SK-N-SH (cell line): ENCODE results near the gene TFR2. TPM values are rescaled to one million over a fixed set of nuclear protein-coding genes. Genes with fewer than 3 reads are reported as not detected.

ENCODE experiments used
- CTCF ChIA-PET: fragments of 300-600, 350-600 bp; formaldehyde crosslinking; extraction: SDS; loops from one replicate; lab custom pipeline; 2021; lab: Yijun Ruan, JAX
- POLR2A ChIA-PET: fragments of 350-600 bp; sonication (Branson Sonifier 250); formaldehyde crosslinking; extraction: SDS; loops from one replicate; lab custom pipeline; 2020; ENCODE audit warnings: antibody characterized with exemption, inconsistent platforms; lab: Yijun Ruan, JAX
- DNase-seq: peaks from one replicate; pipeline ENCODE4 v3.0.0; 2012
- H2AFZ ChIP-seq: fragments of 200-600 bp; sonication (generic); 2 replicates; pipeline ENCODE4 v1.8.1; 2016; ENCODE audit warnings: antibody characterized with exemption, mild to moderate bottlenecking, low read depth
- H3F3A ChIP-seq: fragments of 200-600 bp; sonication (generic); replicated peaks from 2 replicates; pipeline ENCODE3; 2016; ENCODE audit warnings: antibody characterized with exemption, mild to moderate bottlenecking; ENCODE audit not compliant: insufficient read depth
- H3K27ac ChIP-seq, 2 experiments: fragments of 200-500 bp in 1 of 2; fragments of 200-600 bp in 1 of 2; sonication (Bioruptor generic) in 1 of 2; sonication (generic), shearing (Covaris generic) in 1 of 2; 2 replicates each; pipeline versions ENCODE4 v1.5.1 to v1.6.1; 2014 to 2016; ENCODE audit warnings: low read depth in 2 of 2, inconsistent platforms in 1 of 2, low read length in 1 of 2, mild to moderate bottlenecking in 1 of 2, mixed read lengths in 1 of 2
- H3K27me3 ChIP-seq: fragments of 200-600 bp; sonication (generic), shearing (Covaris generic); 2 replicates; pipeline ENCODE4 v1.6.1; 2016; ENCODE audit warnings: mixed run types; ENCODE audit not compliant: insufficient read depth
- H3K36me3 ChIP-seq, 2 experiments: fragments of 200-500 bp in 1 of 2; fragments of 200-600 bp in 1 of 2; sonication (Bioruptor generic) in 1 of 2; sonication (generic) in 1 of 2; replicated peaks in 1 of 2; 2 replicates each; pipeline versions ENCODE3 to v1.5.1; 2014 to 2016; ENCODE audit warnings: low read length in 1 of 2, mild to moderate bottlenecking in 1 of 2; ENCODE audit not compliant: insufficient read depth in 2 of 2, control insufficient read depth in 1 of 2
- H3K4me1 ChIP-seq, 2 experiments: fragments of 200-500 bp in 1 of 2; fragments of 200-600 bp in 1 of 2; sonication (Bioruptor generic) in 1 of 2; sonication (generic), shearing (Covaris generic) in 1 of 2; 2 replicates each; pipeline versions ENCODE4 v1.5.1 to v1.6.1; 2014 to 2016; ENCODE audit warnings: low read depth in 1 of 2, low read length in 1 of 2, mixed run types in 1 of 2; ENCODE audit not compliant: insufficient read depth in 2 of 2, control insufficient read depth in 1 of 2
- H3K4me2 ChIP-seq: fragments of 200-600 bp; sonication (generic), shearing (Covaris generic); 2 replicates; pipeline ENCODE4 v1.6.1; 2017; ENCODE audit warnings: mixed run types
- H3K4me3 ChIP-seq, 2 experiments: fragments of 200-500 bp in 1 of 2; fragments of 200-600 bp in 1 of 2; sonication (Bioruptor generic) in 1 of 2; sonication (generic), shearing (Covaris generic) in 1 of 2; 2 replicates each; pipeline versions ENCODE4 v1.5.1 to v1.8.1; 2014 to 2016; ENCODE audit warnings: low read depth in 2 of 2, inconsistent platforms in 1 of 2, low read length in 1 of 2, mild to moderate bottlenecking in 1 of 2, mixed read lengths in 1 of 2, moderate library complexity in 1 of 2
- H3K79me2 ChIP-seq: fragments of 200-600 bp; sonication (generic); 2 replicates; pipeline ENCODE4 v1.8.1; 2017; ENCODE audit warnings: mild to moderate bottlenecking; ENCODE audit not compliant: insufficient read depth
- H3K9ac ChIP-seq: fragments of 200-600 bp; sonication (generic); 2 replicates; pipeline ENCODE4 v1.6.1; 2017; ENCODE audit warnings: mixed run types
- H3K9me2 ChIP-seq: fragments of 200-600 bp; sonication (generic); 2 replicates; pipeline ENCODE4 v1.6.1; 2017; ENCODE audit warnings: mixed run types
- H3K9me3 ChIP-seq: fragments of 200-600 bp; sonication (generic); 2 replicates; pipeline ENCODE4 v1.6.1; 2017; ENCODE audit warnings: mixed run types, mild to moderate bottlenecking, moderate library complexity
- H4K20me1 ChIP-seq: fragments of 200-600 bp; sonication (generic); 2 replicates; pipeline ENCODE4 v1.6.1; 2017; ENCODE audit warnings: mild to moderate bottlenecking, mixed run types; ENCODE audit not compliant: insufficient read depth
- CTCF ChIP-seq: fragments of 200-600 bp; sonication (generic); IDR thresholded peaks from 2 replicates; pipeline ENCODE4 v1.6.1; 2017; ENCODE audit warnings: antibody characterized with exemption, mild to moderate bottlenecking, moderate library complexity
- EP300 ChIP-seq, 2 experiments: IDR thresholded peaks; 2 replicates each; pipeline versions ENCODE4 v1.4.0 to v1.6.1; 2012; ENCODE audit warnings: borderline replicate concordance in 1 of 2, low read depth in 1 of 2, low read length in 1 of 2
- EZH2phosphoT487 ChIP-seq: fragments of 200-600 bp; sonication (generic); IDR thresholded peaks from 2 replicates; pipeline ENCODE4 v1.6.1; 2017; ENCODE audit warnings: low read depth, mixed run types, mild to moderate bottlenecking, antibody characterized with exemption, moderate library complexity, borderline replicate concordance
- MAX ChIP-seq: IDR thresholded peaks from 2 replicates; pipeline ENCODE4 v1.4.0; 2012; ENCODE audit warnings: low read depth
- MXI1 ChIP-seq: IDR thresholded peaks from 2 replicates; pipeline ENCODE4 v1.6.1; 2012; ENCODE audit warnings: mild to moderate bottlenecking, low read depth, low read length, improper control_type of control experiment
- NRF1 ChIP-seq: IDR thresholded peaks from 2 replicates; pipeline ENCODE4 v1.6.1; 2012; ENCODE audit warnings: low read depth, mild to moderate bottlenecking, low read length
- PBX3 ChIP-seq: IDR thresholded peaks from 2 replicates; pipeline ENCODE4; 2012
- POLR2AphosphoS5 ChIP-seq: IDR thresholded peaks from 2 replicates; pipeline ENCODE4 v1.6.1; 2012; ENCODE audit warnings: low read depth, low read length
- SMC3 ChIP-seq: IDR thresholded peaks from 2 replicates; pipeline ENCODE4 v1.6.1; 2012; ENCODE audit warnings: low read depth, low read length, improper control_type of control experiment
- TAF1 ChIP-seq: IDR thresholded peaks from 2 replicates; pipeline ENCODE4 v1.6.1; 2012; ENCODE audit warnings: low read depth, mild to moderate bottlenecking, low read length, moderate library complexity, borderline replicate concordance
- USF1 ChIP-seq: IDR thresholded peaks from 2 replicates; pipeline ENCODE4 v1.4.0; 2012; ENCODE audit warnings: low read depth, borderline replicate concordance
- USF2 ChIP-seq: fragments of 150-350 bp; IDR thresholded peaks from 2 replicates; pipeline ENCODE4 v1.6.1; 2017; ENCODE audit warnings: antibody characterized with exemption, low read length, low read depth, borderline replicate concordance
- WGBS: methylation state at CpG from one replicate; pipeline ENCODE4 v1.1.6; 2017; ENCODE audit warnings: low lambda C conversion rate; 5-methylcytosine and 5-hydroxymethylcytosine counted together
- polyA plus RNA-seq, 3 experiments: library from polyadenylated mRNA; depleted of rRNA; stranded (reverse); fragments of >200 nt; gene quantifications; 2 replicates each; pipeline ENCODE4 v1.2.3, GENCODE V29; 2012
- TF ChIP-seq, protein P1 (sequence below): fragments of 150-350 bp; IDR thresholded peaks from 2 replicates; pipeline ENCODE4 v1.6.1; 2016; ENCODE audit warnings: mild to moderate bottlenecking, low read depth, low read length

The TFR2 gene
- polyA plus RNA-seq, 1 of the 3 experiments (the other 2 are of a cell fraction), result 0.30 TPM

- no peak for TF ChIP-seq NRF1
- no peak for TF ChIP-seq SMC3
- TF ChIP-seq, protein P1, sequence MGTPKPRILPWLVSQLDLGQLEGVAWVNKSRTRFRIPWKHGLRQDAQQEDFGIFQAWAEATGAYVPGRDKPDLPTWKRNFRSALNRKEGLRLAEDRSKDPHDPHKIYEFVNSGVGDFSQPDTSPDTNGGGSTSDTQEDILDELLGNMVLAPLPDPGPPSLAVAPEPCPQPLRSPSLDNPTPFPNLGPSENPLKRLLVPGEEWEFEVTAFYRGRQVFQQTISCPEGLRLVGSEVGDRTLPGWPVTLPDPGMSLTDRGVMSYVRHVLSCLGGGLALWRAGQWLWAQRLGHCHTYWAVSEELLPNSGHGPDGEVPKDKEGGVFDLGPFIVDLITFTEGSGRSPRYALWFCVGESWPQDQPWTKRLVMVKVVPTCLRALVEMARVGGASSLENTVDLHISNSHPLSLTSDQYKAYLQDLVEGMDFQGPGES, result no peak
- no peak for TF ChIP-seq POLR2AphosphoS5
- TF ChIP-seq PBX3, result no peak
- TF ChIP-seq EZH2phosphoT487, result no peak
- TF ChIP-seq TAF1, result no peak
- no peak for TF ChIP-seq EP300 (IDR thresholded peaks at IDR 0.05; ENCODE audit: borderline replicate concordance in 1 of 2, low read depth in 1 of 2, low read length in 1 of 2)
Measured at GRCh38 chr7:100578246-100579183, 62.8 kb downstream of the TFR2 start (continued).

GRCh38 chr7:100577507-100577906 is 63.8 kb downstream of the TFR2 start:
- no peak overlapping the region for H3K4me2 ChIP-seq
- no peaks in the 10 kb centered on the region for H3K9me3 ChIP-seq
- ChIA-PET POLR2A (interaction anchor here (0.8 kb wide), 1 partner anchor 9 kb away, joined by 4 read pairs; the partner anchor contains the start of gene FBXO24), CTCF (interaction anchor here (0.7 to 4.3 kb wide), 7 partner anchors 9 to 148 kb away, joined by 3 to 30 read pairs (median 4); no protein-coding TSS in a partner anchor)
- peaks cover 4% of the 10 kb centered on the region; the same call in 1 of the 2 replicates for H3K79me2 ChIP-seq
- H3F3A ChIP-seq, result no peaks in the 10 kb centered on the region
- no peaks in the 10 kb centered on the region for H3K4me1 ChIP-seq
- no peaks in the 10 kb centered on the region for H3K27me3 ChIP-seq
- no peak overlapping the region for H3K27ac ChIP-seq
- 0 out of 2 replicates have a peak, but pooled peaks cover 7% of the 10 kb centered on the region for H4K20me1 ChIP-seq
- no peak overlapping the region for H3K9ac ChIP-seq
- H2AFZ ChIP-seq, result no peak overlapping the region
- TF ChIP-seq EZH2phosphoT487, result no peak
- peaks cover 27 to 60% of the 10 kb centered on the region in 2 experiments for H3K36me3 ChIP-seq
- WGBS, result 93% methylated on average over 14 of the region's 14 CpGs
- H3K9me2 ChIP-seq, result no peaks in the 10 kb centered on the region
- peak; percentile 11 for DNase-seq
- H3K4me3 ChIP-seq, result no peak overlapping the region

DNA sequence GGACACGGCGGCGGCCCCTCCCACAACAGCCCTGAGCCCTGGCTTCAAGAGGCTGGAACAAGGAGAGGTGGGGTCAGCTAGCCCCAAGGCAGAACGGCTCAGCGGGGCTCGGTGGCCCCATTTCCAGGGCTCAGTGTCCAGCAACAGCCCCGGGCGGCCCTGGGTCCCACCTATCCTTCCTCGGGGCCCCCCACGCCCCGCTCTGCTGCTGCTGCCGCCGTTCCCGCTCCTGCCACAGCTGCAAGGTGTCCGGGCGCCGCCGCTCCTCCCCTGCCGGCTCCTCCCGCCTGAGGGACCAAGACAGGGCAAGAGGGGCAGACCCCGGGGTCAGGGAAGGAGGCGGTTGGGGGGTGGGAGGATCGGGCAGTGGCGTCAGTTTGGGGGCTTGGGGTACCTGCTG is 64.2 kb downstream of the TFR2 start:
- no peak overlapping the region for H3K27ac ChIP-seq
- H3K9me3 ChIP-seq, result no peaks in the 10 kb centered on the region
- no peaks in the 10 kb centered on the region for H3K9me2 ChIP-seq
- no peak overlapping the region for H3K9ac ChIP-seq
- TF ChIP-seq MXI1 (no peak), PBX3 (no peak), USF1 (no peak), EP300 (IDR thresholded peaks at IDR 0.05; ENCODE audit: borderline replicate concordance in 1 of 2, low read depth in 1 of 2, low read length in 1 of 2) (no peak), USF2 (no peak), MAX (no peak), NRF1 (no peak), CTCF (no peak)
- ChIA-PET CTCF (interaction anchor here (0.6 to 4.3 kb wide), 12 partner anchors 8 to 148 kb away, joined by 3 to 30 read pairs (median 4); partner anchors contain the start of gene FBXO24), POLR2A (interaction anchor here (0.8 kb wide), 1 partner anchor 9 kb away, joined by 4 read pairs; the partner anchor contains the start of gene FBXO24)
- 0 out of 2 replicates have a peak, but pooled peaks cover under 1% of the 10 kb centered on the region for H3K79me2 ChIP-seq
- 0 out of 2 replicates have a peak, but pooled peaks cover 3% of the 10 kb centered on the region for H4K20me1 ChIP-seq
- no peak overlapping the region for H3K4me3 ChIP-seq
- H3K27me3 ChIP-seq, result no peaks in the 10 kb centered on the region
- WGBS, result 92% methylated on average over 24 of the region's 24 CpGs
- DNase-seq, result peak; percentile 32
- no peaks in the 10 kb centered on the region for H3F3A ChIP-seq
- peaks cover 27 to 57% of the 10 kb centered on the region in 2 experiments for H3K36me3 ChIP-seq
- no peak overlapping the region for H3K4me2 ChIP-seq
- H3K4me1 ChIP-seq, result no peaks in the 10 kb centered on the region
- H2AFZ ChIP-seq, result no peak overlapping the region
